ENCODE measurements around the gene S100A4.
A peak's percentile ranks its signal among the peaks of the same experiment; 100 is the strongest.
"Not testable (repeated sequence)": the region's sequence is repeated elsewhere in the genome, so short reads cannot be mapped to it uniquely, and the experiment has no call there.

The S100A4 gene

DNA sequence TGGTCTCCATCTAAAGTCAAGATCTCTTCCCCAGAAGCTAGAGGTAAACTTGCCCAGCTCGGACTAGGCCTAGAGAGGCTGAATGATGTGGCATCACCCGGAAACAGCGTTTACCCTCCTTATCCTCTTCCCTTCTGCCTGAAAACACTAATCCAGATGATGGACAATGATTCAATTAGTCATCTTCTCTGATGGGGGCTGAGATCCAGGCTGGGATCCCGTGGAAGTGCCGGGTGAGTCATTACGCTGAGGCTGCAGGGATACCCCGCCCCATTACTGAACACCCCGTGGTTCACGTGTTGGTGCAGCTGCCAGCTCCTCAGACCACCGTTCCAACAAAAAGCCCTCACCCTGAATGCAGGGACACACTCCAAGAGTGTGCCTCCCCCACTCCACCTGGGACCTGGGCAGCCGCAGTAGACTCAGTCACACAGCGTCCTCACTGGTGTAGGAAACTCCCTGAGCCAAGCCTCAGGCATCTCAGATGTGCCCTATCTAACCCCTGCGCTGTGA lies 11.9 kb downstream of the S100A4 start:
- DNase-seq (ENCODE audit: low spot score): no peak

DNA sequence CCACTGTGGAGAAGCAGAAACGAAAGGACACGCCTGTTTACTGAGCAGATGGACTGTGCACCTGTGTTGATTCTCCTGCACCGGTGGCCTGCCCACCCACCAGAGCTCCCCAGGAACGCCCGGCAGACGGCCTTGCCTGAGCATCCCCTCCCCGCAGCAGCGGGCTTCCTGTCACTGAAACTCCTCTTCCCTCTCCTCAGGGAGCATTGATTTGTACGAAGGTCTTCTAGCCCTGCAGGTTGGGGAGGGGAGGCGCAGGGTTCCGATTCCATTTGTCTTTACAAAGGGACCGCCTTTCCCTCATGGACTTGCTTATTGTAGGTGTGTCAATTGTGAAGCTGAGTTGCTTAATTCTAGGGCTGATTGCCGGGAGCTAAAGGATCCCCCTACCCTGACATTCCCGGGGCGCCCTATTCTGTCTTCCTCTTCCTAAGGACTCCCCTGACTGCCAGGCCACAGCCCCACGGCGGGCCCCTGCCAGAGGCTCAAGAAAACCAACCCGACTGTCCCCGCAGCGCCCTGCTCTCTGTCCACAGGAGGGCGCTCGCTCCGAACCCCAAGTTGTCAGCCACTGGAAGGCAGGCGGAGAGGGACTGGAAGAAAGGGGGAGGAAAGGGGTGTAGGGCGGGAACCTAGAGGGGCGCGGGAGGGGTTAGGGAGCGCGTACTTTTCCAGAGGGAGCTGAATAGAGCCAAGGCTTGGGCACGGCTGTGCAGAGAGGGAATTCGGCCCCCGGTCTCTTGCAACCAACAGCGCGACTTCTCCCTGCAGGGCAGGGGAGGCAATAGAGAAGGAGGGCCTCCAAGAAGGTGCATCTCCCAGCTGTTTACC lies 12.6 kb downstream of the S100A4 start:
- peak; percentile 89 for DNase-seq (ENCODE audit: low spot score)

DNA sequence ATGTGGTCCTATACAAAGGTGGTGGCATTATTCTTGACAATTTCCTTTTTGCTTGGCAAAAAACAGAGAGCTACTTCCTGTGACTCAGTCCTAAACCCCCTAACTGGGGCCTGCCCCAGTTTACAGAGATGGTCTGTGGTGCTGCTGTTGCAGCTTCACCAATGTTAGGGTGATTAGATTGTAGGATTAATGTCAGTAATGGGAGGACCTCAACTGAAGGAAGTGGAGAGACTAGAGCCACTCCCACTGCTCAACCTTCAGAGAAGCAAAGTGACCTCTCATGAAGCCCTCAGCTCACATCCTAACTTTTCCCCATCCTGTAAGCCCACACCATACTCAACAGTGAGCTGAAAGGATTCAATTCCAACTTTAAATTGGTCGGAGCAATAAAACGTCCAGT lies 13.4 kb downstream of the S100A4 start:
- no peak for DNase-seq (ENCODE audit: low spot score)

DNA sequence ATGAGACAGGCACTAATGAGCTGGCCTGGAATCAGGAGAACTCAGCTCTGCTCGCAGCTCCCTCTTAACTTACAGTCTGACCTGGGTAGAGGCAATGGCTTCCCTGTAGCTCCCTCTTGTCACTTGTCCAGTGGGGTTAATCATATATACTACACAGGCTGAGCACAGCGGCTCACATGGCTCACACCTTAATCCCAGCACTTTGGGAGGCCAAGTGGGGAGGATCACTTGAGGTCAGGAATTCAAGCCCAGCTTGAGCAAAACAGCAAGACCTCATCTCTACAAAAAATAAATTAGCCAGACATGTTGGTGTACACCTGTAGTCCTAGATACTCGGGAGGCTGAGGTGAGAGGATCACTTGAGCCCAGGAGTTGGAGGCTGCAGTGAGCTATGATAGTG lies 14.0 kb downstream of the S100A4 start:
- DNase-seq (ENCODE audit: low spot score): no peak

DNA sequence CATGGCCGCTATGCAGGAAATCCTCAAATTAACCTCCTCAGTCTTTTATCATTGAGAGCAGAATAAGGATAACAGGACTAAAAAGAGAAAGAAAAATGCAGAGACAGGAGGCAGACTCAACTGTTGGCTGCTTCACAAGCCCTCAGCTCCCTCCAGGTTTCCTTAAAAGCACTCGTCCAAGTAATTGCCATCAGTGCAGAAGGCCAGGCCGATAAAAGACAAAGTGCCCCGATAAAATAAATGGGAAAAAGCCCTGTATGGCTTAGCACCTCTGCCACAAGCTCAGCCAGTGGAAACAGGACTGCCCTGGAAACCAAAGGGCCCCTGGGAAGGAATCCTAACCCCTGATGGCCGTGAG lies 17.9 kb downstream of the S100A4 start:
- DNase-seq (ENCODE audit: low spot score): no peak

DNA sequence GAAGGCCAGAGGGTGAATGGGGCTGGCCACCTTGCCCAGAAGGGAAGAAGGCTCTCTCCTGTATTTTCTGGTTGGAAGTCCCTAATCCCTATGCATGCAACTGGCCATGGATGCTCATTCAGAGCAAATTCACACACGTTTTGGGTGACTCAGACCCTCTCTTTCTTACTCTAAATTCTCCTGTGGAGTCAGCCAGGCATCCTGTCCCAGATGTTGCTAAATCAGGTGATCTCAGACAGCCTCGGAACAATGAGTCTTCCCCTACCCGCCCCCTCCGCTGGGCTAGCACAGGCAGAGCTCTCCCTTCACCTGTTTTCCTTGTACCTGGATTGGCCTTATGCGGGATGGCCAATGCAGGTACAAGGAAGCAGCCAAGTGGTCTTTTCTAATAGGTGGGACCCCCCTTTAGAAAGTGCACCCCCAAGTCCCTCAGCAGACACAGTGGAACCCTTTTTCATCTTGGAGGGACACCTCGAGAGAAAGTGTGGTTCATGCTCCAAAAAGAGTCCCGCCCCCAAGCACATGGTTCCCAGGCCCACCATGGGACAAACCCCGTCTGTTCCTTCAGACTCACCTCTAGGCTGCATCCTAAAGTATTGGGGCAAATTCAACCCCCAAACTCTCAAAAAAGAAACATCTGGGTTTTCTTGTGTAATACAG lies 18.5 kb downstream of the S100A4 start:
- DNase-seq (ENCODE audit: low spot score): no peak

DNA sequence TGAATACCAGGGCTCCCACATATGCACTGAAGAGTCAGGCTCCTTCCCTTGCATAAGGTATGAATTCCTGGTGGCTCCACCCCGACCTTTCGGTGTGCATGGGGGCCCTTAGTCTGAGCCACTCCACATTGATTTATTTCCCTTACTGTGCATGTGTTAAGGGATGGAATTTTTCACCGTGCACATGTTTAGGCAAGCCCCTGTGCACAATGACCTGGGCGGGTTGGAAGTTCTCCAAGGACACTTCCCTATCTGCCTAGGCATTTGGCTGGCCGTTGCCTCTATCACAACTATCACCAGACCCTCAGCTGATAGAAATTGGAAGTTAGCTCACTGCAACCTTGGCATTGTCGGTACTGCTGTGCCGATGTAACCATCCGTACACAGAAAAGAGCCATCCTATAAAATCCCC lies 19.5 kb downstream of the S100A4 start:
- no peak for DNase-seq (ENCODE audit: low spot score)

DNA sequence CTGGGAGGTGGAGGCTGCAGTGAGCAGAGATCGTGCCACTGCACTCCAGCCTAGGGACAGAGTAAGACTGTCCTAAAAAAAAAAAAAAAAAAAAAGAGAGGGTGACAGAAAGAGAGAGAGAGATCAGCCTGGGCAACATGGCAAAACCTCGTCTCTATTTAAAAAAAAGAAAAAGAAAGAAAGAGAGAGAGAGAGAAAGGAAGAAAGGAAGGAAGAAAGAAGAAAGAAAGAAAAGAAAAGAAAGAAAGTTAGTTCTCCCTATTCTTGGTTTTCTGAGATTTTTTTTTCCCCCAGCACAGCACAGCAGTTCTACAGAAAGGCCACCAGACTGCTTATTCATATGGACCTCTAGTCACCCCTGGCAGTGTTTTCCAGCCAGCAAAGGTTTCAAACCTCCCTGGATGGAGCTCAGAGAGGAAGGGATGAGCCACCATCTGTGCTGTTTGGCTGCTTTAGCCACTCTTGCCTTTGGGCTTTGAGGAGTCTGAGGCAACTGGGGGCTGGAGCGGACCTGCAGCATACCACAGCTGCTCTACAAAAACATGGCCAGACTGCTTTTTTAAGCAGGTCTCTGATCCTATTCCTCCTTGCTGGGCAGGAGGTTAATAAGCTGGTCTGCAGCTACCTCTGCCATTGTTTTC lies 20.4 kb downstream of the S100A4 start:
- no peak for DNase-seq (ENCODE audit: low spot score)

DNA sequence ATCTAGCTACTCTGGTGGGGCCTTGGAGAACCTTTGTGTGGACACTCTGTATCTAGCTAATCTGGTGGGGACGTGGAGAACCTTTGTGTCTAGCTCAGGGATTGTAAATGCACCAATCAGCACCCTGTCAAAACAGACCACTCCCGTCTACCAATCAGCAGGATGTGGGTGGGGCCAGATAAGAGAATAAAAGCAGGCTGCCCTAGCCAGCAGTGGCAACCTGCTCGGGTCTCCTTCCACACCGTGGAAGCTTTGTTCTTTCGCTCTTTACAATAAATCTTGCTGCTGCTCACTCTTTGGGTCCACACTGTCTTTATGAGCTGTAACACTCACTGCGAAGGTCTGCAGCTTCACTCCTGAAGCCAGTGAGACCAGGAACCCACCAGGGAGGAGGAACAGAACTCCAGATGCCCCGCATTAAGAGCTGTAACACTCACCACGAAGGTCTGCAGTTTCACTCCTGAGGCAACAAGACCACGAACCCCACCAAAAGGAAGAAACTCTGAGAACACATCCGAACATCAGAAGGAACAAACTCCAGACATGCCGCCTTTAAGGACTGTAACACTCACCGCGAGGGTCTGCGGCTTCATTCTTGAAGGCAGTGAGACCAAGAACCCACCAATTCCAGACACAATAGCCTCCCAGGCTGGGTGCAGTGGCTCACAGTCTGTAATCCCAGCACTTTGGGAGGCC lies 23.1 kb downstream of the S100A4 start:
- not testable (repeated sequence) for DNase-seq (ENCODE audit: low spot score)

DNA sequence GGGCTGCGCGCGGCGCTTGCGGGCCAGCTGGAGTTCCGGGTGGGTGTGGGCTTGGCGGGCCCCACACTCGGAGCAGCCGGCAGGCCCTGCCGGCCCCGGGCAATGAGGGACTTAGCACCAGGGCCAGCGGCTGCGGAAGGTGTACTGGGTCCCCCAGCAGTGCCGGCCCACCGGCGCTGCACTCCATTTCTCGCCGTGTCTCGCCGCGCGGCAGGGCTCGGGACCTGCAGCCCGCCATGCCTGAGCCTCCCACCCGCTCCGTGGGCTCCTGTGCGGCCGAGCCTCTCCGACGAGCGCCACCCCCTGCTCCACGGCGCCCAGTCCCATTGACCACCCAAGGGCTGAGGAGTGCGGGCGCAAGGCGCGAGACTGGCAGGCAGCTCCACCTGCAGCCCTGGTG lies 23.8 kb downstream of the S100A4 start:
- not testable (repeated sequence) for DNase-seq (ENCODE audit: low spot score)

DNA sequence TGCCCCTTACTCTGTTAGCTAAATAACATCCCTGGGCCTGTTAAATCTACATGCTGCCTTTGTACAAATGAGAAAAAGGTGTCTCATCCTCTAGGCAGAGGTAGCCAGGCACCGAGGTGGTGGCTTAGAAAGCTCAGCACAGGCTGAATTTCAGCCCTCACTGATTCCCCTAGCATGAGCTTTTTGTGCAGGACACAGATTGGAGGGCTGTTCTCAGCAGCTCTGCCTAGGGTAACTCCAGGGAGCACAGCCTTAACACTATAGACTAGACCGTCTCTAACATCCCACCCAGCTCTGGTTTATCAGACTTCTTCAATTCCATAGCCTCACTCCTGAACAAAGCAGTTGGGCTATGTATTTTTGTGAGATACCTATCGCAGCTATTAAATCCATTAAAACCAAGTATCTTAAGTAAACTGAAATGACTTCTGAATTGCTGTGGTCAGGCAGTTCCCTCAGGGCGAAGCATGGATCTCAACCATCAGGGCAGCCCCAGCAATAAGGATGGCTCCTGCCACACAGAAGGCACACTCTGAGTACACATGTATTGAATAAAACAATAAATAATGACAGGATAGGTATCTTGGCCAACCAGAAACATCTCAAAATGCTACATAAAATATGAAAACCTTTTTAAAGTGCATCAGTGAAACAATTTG lies 24.7 kb downstream of the S100A4 start:
- no peak for DNase-seq (ENCODE audit: low spot score)

DNA sequence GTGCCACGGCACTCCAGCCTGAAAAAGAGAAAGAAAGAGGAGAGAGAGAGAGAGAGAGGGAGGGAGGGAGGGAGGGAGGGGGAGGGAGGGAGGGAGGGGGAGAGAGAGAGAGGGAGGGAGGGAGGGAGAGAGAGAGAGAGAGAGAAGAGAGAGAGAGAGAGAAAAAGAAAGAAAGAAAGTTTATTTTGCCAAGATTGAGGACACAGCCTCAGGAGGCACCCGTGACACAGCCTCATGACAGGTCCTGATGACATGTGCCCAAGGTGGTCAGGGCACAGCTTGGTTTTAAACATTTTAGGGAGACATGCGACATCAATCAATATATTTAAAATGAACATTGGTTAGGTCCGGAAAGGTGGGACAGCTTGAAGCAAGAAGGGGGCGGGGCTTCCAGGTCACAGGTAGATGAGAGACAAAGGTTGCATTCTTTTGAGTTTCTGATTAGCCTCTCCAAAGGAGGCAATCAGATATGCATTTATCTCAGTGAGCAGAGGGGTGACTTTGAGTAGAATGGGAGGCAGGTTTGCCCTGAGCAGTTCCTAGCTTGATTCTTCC lies 25.4 kb downstream of the S100A4 start:
- DNase-seq (ENCODE audit: low spot score): not testable (repeated sequence)

DNA sequence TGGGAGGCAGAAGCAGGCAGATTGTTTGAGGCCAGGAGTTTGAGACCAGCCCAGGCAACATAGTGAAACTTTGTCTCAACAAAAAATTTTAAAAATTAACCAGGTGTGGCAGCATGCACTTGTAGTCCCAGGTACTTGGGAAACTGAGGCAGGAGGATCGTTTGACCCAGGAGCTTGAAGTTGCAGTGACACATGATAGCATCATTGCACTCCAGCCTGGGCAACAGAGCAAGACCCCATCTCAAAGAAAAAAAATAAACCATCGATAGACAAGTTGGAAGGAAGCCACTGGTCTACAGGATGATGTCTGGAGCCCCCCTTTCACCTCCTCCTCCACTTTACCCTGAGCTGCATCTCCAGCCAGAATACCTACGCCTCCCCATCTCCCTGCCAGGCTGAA lies 26.4 kb downstream of the S100A4 start:
- DNase-seq (ENCODE audit: low spot score): no peak

DNA sequence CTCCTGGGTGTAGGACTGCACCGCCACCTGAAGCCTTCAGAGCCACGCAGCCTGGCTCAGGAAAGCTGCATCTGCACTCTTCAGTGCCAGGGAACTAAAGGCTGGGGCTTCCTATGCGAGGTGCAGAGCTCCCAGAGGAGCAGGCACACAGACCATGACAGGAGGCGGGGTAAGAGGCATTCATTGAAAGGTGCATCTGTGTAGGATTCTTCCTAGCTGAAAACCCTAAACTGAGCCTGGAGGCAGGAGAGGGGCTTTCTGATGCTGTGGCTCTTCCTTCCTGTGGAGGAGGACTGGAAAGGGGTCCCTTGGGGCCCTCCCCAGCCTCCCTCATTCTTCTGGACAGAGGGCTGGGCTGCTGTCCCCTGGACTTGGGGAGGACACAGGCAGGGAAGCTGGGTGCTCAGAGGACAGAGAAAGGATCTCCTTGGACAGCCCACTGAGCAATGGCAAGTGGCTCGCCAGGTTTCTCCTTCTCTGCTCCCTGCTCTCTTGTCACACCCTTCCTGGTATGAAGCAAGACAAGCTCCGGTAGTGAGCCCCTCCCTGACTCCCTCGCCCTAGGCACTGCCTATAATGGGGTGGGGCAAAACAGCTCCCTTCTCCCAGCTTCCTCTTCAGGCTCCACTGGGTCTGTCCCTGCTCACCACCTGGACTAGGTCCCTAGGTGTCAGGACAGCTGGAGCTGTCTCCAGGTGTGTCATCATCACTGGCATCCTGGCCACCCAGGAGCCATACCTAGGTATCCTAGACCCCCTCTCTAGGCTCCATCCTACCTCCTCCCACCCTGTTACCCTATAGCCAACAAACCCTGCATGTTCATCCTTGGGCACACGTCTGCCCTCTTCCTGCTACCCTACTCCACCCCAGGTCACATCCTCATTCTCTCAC lies 29.9 kb downstream of the S100A4 start:
- DNase-seq (ENCODE audit: low spot score): peak; percentile 30

DNA sequence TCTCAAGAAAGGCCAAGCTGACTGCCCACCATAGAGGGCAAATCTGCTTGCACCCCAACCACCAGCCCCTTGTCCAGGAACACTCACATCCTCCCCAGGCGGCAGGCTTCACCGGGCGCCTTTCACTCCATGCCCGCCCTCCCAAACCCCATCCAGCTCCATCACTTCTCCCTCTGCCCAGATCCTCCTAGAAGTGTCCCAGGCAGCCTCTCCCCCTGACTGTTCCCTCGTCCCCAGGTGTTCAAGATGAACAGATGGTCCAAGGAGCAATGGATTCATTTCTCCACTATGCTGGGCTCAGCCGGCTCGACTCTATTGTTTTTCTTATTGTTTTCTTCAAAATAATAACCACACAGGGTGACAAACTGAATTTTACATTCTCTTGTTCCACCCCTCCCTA lies 31.9 kb downstream of the S100A4 start:
- DNase-seq (ENCODE audit: low spot score): no peak

DNA sequence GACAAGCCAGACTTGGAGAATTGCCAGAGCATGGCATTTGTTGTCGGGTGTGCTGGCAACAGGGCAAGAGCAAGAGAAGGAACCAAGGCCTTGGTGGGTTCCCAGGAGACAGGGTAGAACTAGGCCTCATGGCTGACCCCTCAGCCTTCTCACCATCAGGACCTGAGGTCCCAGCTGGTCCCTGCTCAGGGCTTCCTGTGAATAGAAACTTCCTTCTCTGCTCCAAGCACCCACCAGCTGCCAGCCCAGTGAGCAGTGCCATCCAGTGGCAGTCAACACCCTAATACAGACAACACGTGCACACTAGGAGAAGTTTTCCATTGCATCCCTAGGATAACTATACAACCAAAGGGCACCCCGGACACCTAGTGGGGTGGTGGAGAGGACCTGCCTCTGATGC lies 32.6 kb downstream of the S100A4 start:
- no peak for DNase-seq (ENCODE audit: low spot score)

DNA sequence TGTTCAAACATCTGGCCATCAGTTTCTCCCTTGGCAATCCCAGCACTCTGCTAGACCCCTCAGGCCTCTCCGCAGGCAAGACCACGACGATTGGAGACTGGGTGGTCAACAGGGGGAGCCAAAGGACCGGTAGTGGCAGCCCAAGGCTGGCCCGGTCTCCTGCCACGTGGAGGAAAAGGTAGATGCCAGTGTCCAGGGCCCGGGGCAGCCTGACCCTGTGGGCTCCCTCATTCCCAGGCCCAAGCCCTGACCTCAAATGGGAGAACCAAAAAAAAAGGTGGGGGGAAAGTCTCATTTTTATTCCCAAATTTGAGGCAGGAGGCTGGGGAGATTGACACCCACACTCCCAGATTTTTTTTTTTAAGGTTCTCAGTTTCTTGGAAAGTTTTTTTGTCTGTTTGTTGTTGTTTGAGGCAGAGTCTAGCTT lies 34.6 kb downstream of the S100A4 start:
- peak; percentile 92 for DNase-seq (ENCODE audit: low spot score)

DNA sequence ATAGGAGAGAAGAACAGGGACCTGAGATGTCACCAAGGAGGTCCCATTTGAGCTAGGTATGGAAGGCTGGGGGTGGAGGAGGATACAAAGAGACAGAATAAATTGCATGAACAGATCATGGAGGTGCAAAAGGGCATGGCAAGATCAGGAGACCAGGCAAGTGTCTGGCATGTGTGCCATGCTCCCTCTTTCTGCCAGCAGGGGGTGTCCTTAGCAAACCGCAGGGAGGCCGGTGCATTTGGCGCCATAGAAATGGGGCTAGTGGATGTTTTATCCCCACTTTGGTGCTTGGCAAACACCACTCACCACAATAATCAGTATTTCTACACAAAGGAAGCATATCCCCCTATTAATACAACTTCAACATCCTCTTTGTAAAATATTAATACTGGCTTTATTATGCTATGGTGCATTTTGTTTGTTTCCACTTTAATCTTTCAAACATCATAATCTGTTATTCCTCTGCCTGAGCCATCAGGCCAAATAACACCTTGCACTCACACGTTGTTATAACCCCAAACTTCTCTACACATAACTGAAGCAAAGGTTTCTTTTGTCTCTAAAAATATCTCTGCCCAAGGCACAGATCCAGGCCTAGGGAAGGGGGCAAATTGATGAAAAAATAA lies 35.8 kb downstream of the S100A4 start:
- DNase-seq (ENCODE audit: low spot score): peak; percentile 80

DNA sequence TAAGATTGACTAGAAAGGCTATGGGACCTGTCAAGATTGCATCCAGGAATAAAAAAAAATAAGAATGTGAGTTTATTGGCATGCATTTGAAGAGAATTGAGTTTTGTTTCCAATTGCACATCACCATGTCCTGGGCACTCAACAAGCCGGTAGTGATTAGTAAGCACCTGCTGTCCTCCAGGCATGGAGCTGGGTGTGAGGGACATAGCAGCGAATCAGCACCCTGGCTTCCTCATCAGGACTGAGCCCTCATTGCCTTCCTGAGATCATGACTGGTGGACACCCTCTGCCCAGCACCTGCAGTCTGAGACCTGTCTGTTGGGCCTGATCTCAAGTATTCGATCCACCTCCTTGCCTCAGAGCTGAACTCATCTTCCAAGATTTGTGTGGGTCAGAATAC lies 36.6 kb downstream of the S100A4 start:
- DNase-seq (ENCODE audit: low spot score): no peak

Data from iPS-NIHi11 (cell line).